CD4-positive, alpha-beta T cell treated with Interleukin-1 beta for 1 hour (primary cell): ENCODE data around the gene ZNF563.
A peak's percentile ranks its signal among the peaks of the same experiment; 100 is the strongest.

Experiments
- DNase-seq, 2 donors: peaks; one replicate each; pipeline ENCODE4 v3.0.0-alpha.2; 2020 to 2022

Gene ZNF563

GRCh38 chr19:12294249-12295158 is 38.9 kb downstream of the ZNF563 start, which contains the start of gene ZNF44:
ZNF44 (minus strand) TSS chr19:12294883; CDS start chr19:12294694, 189 bp downstream.
- peak; percentile 96 to 97 for DNase-seq

- peak; percentile 60 to 75 for DNase-seq
These were observed 39.6 kb downstream of the ZNF563 start for GRCh38 chr19:12293777-12294248.

- no peak for DNase-seq
These were observed 43.7 kb downstream of the ZNF563 start for GRCh38 chr19:12289790-12290065.

- no peak for DNase-seq
These were observed 45.4 kb downstream of the ZNF563 start for GRCh38 chr19:12287958-12288500.

GRCh38 chr19:12284631-12285030 is 48.8 kb downstream of the ZNF563 start:
- no peak for DNase-seq

GRCh38 chr19:12284226-12284625 is 49.2 kb downstream of the ZNF563 start:
- no peak for DNase-seq

GRCh38 chr19:12278713-12279112 is 54.7 kb downstream of the ZNF563 start:
- DNase-seq = no peak

GRCh38 chr19:12272980-12273901 is 60.2 kb downstream of the ZNF563 start:
- no peak for DNase-seq

- no peak for DNase-seq
These were observed 61.0 kb downstream of the ZNF563 start for GRCh38 chr19:12272386-12272785.

- no peak for DNase-seq
These were observed 62.6 kb downstream of the ZNF563 start for GRCh38 chr19:12270854-12271253.
